Forelimb muscle (tissue), 1 donor: ENCODE data around the gene PRDX6. TPM values are rescaled to one million over a fixed set of nuclear protein-coding genes. Genes with fewer than 3 reads are reported as not detected.
"Not testable (repeated sequence)": the region's sequence is repeated elsewhere in the genome, so short reads cannot be mapped to it uniquely, and the experiment has no call there.

Experiments used
- DNase-seq: peaks from one replicate; pipeline ENCODE4 v3.0.0-alpha.2; 2013; ENCODE audit warnings: low read depth
- polyA plus RNA-seq: library from polyadenylated mRNA; unstranded; fragments of 120-200 nt; gene quantifications from one replicate; pipeline ENCODE4 v1.2.1, GENCODE V29; 2013; ENCODE audit not compliant: insufficient read length

The PRDX6 gene
- polyA plus RNA-seq, 1 donor = 522 TPM

GRCh38 chr1:173467426-173467825 is 9.7 kb upstream of the PRDX6 start:
- no peak for DNase-seq

GRCh38 chr1:173469656-173470055 is 7.5 kb upstream of the PRDX6 start:
- no peak for DNase-seq

GRCh38 chr1:173470608-173471007 is 6.5 kb upstream of the PRDX6 start:
- no peak for DNase-seq

- no peak for DNase-seq
These were observed 3.5 kb upstream of the PRDX6 start for GRCh38 chr1:173473599-173474011.

GRCh38 chr1:173474097-173474779 is 2.9 kb upstream of the PRDX6 start:
- DNase-seq = no peak

- not testable (repeated sequence) for DNase-seq
These were observed 2.2 kb upstream of the PRDX6 start for GRCh38 chr1:173474780-173475421.

- no peak for DNase-seq
These were observed 1.5 kb upstream of the PRDX6 start for GRCh38 chr1:173475564-173476196.

- DNase-seq = no peak
These were observed 904 bp upstream of the PRDX6 start for GRCh38 chr1:173476197-173476664.

- peak; percentile 59 for DNase-seq
These were observed 360 bp upstream of the PRDX6 start for GRCh38 chr1:173476665-173477285.

GRCh38 chr1:173478094-173478674 is 1.0 kb downstream of the PRDX6 start:
- DNase-seq = peak; percentile 51

- DNase-seq = no peak
These were observed 2.5 kb downstream of the PRDX6 start for GRCh38 chr1:173479649-173480048.

GRCh38 chr1:173481195-173481772 is 4.1 kb downstream of the PRDX6 start:
- no peak for DNase-seq

GRCh38 chr1:173482683-173483082 is 5.5 kb downstream of the PRDX6 start:
- no peak for DNase-seq

- DNase-seq = no peak
These were observed 7.1 kb downstream of the PRDX6 start for GRCh38 chr1:173484276-173484675.

- no peak for DNase-seq
These were observed 8.3 kb downstream of the PRDX6 start for GRCh38 chr1:173485401-173485800.

- no peak for DNase-seq
These were observed 10.9 kb downstream of the PRDX6 start for GRCh38 chr1:173488001-173488400.

- no peak for DNase-seq
These were observed 12.0 kb downstream of the PRDX6 start for GRCh38 chr1:173489149-173489600.

GRCh38 chr1:173489929-173490328 is 12.8 kb downstream of the PRDX6 start:
- no peak for DNase-seq

- DNase-seq = no peak
These were observed 14.4 kb downstream of the PRDX6 start for GRCh38 chr1:173491508-173491907.

- DNase-seq = not testable (repeated sequence)
These were observed 16.0 kb downstream of the PRDX6 start for GRCh38 chr1:173493125-173493524.

- no peak for DNase-seq
These were observed 18.6 kb downstream of the PRDX6 start for GRCh38 chr1:173495609-173496267.
